Activated CD8-positive, alpha-beta memory T cell treated with anti-CD3 and anti-CD28 coated beads for 24 hours (primary cell): Measurements from ENCODE around the gene RPTOR.

Experiments used
- DNase-seq: peaks from one replicate; pipeline ENCODE4 v3.0.0-alpha.2; 2020

The RPTOR gene

GRCh38 chr17:80822021-80822699 lies 277.5 kb downstream of the RPTOR start:
- DNase-seq = no peak

- DNase-seq = no peak
These were observed 278.2 kb downstream of the RPTOR start for GRCh38 chr17:80822700-80823410.

GRCh38 chr17:80824549-80825470 lies 280.2 kb downstream of the RPTOR start:
- DNase-seq = no peak

GRCh38 chr17:80825471-80826345 lies 281.1 kb downstream of the RPTOR start:
- no peak for DNase-seq

GRCh38 chr17:80826346-80826954 lies 281.8 kb downstream of the RPTOR start:
- DNase-seq = no peak

- DNase-seq = no peak
These were observed 282.5 kb downstream of the RPTOR start for GRCh38 chr17:80826955-80827645.

GRCh38 chr17:80827646-80828643 lies 283.3 kb downstream of the RPTOR start:
- no peak for DNase-seq

GRCh38 chr17:80829166-80829813 lies 284.7 kb downstream of the RPTOR start:
- no peak for DNase-seq

GRCh38 chr17:80830020-80830780 lies 285.6 kb downstream of the RPTOR start:
- no peak for DNase-seq

- no peak for DNase-seq
These were observed 286.9 kb downstream of the RPTOR start for GRCh38 chr17:80831491-80831890.

- DNase-seq = no peak
These were observed 287.6 kb downstream of the RPTOR start for GRCh38 chr17:80832266-80832676.

GRCh38 chr17:80832888-80833583 lies 288.4 kb downstream of the RPTOR start:
- peak; percentile 92 for DNase-seq

GRCh38 chr17:80833952-80834892 lies 289.6 kb downstream of the RPTOR start:
- DNase-seq = no peak

- no peak for DNase-seq
These were observed 290.2 kb downstream of the RPTOR start for GRCh38 chr17:80834893-80835275.

GRCh38 chr17:80835816-80836657 lies 291.4 kb downstream of the RPTOR start:
- DNase-seq = no peak

GRCh38 chr17:80836658-80836965 lies 292.0 kb downstream of the RPTOR start:
- no peak for DNase-seq
